Tibial nerve (tissue), 4 donors: ENCODE results near the gene CDH11. TPM values are rescaled to one million over a fixed set of nuclear protein-coding genes. Genes with fewer than 3 reads are reported as not detected.

Experiments used
- DNase-seq, 2 donors: peaks; one replicate each; pipeline ENCODE4 v3.0.0-alpha.2; 2019; ENCODE audit warnings: low spot score in 2 of 2
- H3K27ac ChIP-seq, 4 donors: fragments of 200-600 bp; sonication (generic) in 3 of 4; one replicate each; pipeline ENCODE4 v1.5.1; 2017 to 2019; ENCODE audit warnings: mild to moderate bottlenecking in 1 of 4
- H3K27me3 ChIP-seq, 2 donors: fragments of 200-600 bp; sonication (generic) in 1 of 2; one replicate each; pipeline versions ENCODE4 v1.5.1 to v1.6.0; 2017 to 2019
- H3K36me3 ChIP-seq, 3 donors: fragments of 200-600 bp; sonication (generic); one replicate each; pipeline ENCODE4 v1.5.1; 2018 to 2019
- H3K4me1 ChIP-seq, 4 donors: fragments of 200-600 bp; sonication (generic) in 3 of 4; one replicate each; pipeline ENCODE4 v1.5.1; 2017 to 2019
- H3K4me3 ChIP-seq, 4 donors: fragments of 200-600 bp; sonication (generic) in 3 of 4; one replicate each; pipeline ENCODE4 v1.5.1; 2017 to 2019; ENCODE audit warnings: mild to moderate bottlenecking in 1 of 4, moderate library complexity in 1 of 4
- H3K9me3 ChIP-seq, 4 donors: fragments of 200-600 bp; sonication (generic) in 3 of 4; one replicate each; pipeline ENCODE4 v1.5.1; 2017 to 2019
- CTCF ChIP-seq, 5 experiments: fragments of 200-600 bp in 3 of 5; fragments of 450-650 bp in 2 of 5; sonication (generic) in 3 of 5; IDR thresholded peaks; one replicate each; pipeline ENCODE4 v1.5.1; 2016 to 2019; ENCODE audit warnings: antibody characterized with exemption in 5 of 5, mild to moderate bottlenecking in 3 of 5, moderate library complexity in 2 of 5
- EP300 ChIP-seq, 2 donors: sonication (generic); formaldehyde crosslinking; IDR thresholded peaks; one replicate each; pipeline ENCODE4 v1.6.1; 2017; ENCODE audit warnings: antibody characterized with exemption in 2 of 2, mild to moderate bottlenecking in 1 of 2
- POLR2A ChIP-seq, 2 donors: fragments of 450-650 bp; IDR thresholded peaks; one replicate each; pipeline ENCODE4 v1.6.1; 2017; ENCODE audit warnings: antibody characterized with exemption in 2 of 2, mild to moderate bottlenecking in 2 of 2, moderate library complexity in 2 of 2
- WGBS, 2 donors: methylation state at CpG; one replicate each; pipeline ENCODE4 v1.1.5; 2018; 5-methylcytosine and 5-hydroxymethylcytosine counted together
- total RNA-seq, 4 donors: library from RNA; depleted of rRNA; stranded (reverse); fragments of >200 nt; gene quantifications; one replicate each; pipeline ENCODE4 v1.1.0, GENCODE V29; 2016

CDH11 gene
- total RNA-seq, 4 donors from 2014 or later: 72.6 to 265 (median 98.1) TPM

GRCh38 chr16:64947651-64948050, 174.2 kb downstream of the CDH11 start:
- Histone ChIP-seq H3K27ac (no peak overlapping the region), H3K9me3 (no peaks in the 10 kb centered on the region), H3K4me1 (no peaks in the 10 kb centered on the region), H3K36me3 (peaks cover 0 to 34% (median 0%) of the 10 kb centered on the region in 3 donors), H3K4me3 (no peak overlapping the region), H3K27me3 (no peaks in the 10 kb centered on the region)
- 91% methylated on average over 12 of the region's 12 CpGs for WGBS, 2 donors
- TF ChIP-seq EP300 (IDR thresholded peaks at IDR 0.05) (no peak), POLR2A (IDR thresholded peaks at IDR 0.05) (no peak), CTCF (IDR thresholded peaks at IDR 0.05) (no peak)
- no peak for DNase-seq

- no peak overlapping the region for H3K27ac ChIP-seq
- TF ChIP-seq POLR2A (IDR thresholded peaks at IDR 0.05): no peak
- no peak for TF ChIP-seq CTCF (IDR thresholded peaks at IDR 0.05)
- TF ChIP-seq EP300 (IDR thresholded peaks at IDR 0.05): no peak
- H3K4me1 ChIP-seq: no peaks in the 10 kb centered on the region
- H3K4me3 ChIP-seq: no peak overlapping the region
- H3K9me3 ChIP-seq: no peaks in the 10 kb centered on the region
- no peak for DNase-seq
- H3K27me3 ChIP-seq: no peaks in the 10 kb centered on the region
- 25 to 44% methylated on average over 2 of the region's 2 CpGs for WGBS, 2 donors
- no peaks in the 10 kb centered on the region for H3K36me3 ChIP-seq
These were observed 188.0 kb downstream of the CDH11 start for GRCh38 chr16:64933885-64934284.

- H3K4me3 ChIP-seq: no peak overlapping the region
- no peaks in the 10 kb centered on the region for H3K27me3 ChIP-seq
- DNase-seq: no peak
- no peaks in the 10 kb centered on the region for H3K36me3 ChIP-seq
- H3K27ac ChIP-seq: no peak overlapping the region
- WGBS, 2 donors: 80 to 86% methylated on average over 4 of the region's 4 CpGs
- H3K9me3 ChIP-seq: peaks cover 0 to 22% (median 5%) of the 10 kb centered on the region in 4 donors
- H3K4me1 ChIP-seq: no peaks in the 10 kb centered on the region
- TF ChIP-seq EP300 (IDR thresholded peaks at IDR 0.05): no peak
- TF ChIP-seq CTCF (IDR thresholded peaks at IDR 0.05): no peak
- no peak for TF ChIP-seq POLR2A (IDR thresholded peaks at IDR 0.05)
These were observed 195.4 kb downstream of the CDH11 start for GRCh38 chr16:64926476-64926875.

- H3K27ac ChIP-seq: no peak overlapping the region
- H3K4me3 ChIP-seq: no peak overlapping the region
- peaks cover 0 to 22% (median 5%) of the 10 kb centered on the region in 4 donors for H3K9me3 ChIP-seq
- H3K27me3 ChIP-seq: no peaks in the 10 kb centered on the region
- no peaks in the 10 kb centered on the region for H3K36me3 ChIP-seq
- no peak for TF ChIP-seq EP300 (IDR thresholded peaks at IDR 0.05)
- TF ChIP-seq CTCF (IDR thresholded peaks at IDR 0.05): no peak
- TF ChIP-seq POLR2A (IDR thresholded peaks at IDR 0.05): no peak
- DNase-seq: peak in 1 of 2 donors; percentile 17
- H3K4me1 ChIP-seq: no peaks in the 10 kb centered on the region
These were observed 196.7 kb downstream of the CDH11 start for GRCh38 chr16:64925166-64925565.

GRCh38 chr16:64924086-64924485, 197.8 kb downstream of the CDH11 start:
- Histone ChIP-seq H3K4me3 (no peak overlapping the region), H3K4me1 (no peaks in the 10 kb centered on the region), H3K27me3 (no peaks in the 10 kb centered on the region), H3K27ac (no peak overlapping the region), H3K9me3 (peaks cover 0 to 22% (median 5%) of the 10 kb centered on the region in 4 donors), H3K36me3 (no peaks in the 10 kb centered on the region)
- WGBS, 2 donors: 67 to 87% methylated on average over 2 of the region's 2 CpGs
- TF ChIP-seq POLR2A (IDR thresholded peaks at IDR 0.05) (no peak), CTCF (IDR thresholded peaks at IDR 0.05) (no peak), EP300 (IDR thresholded peaks at IDR 0.05) (no peak)
- no peak for DNase-seq
